Hepatocyte (in vitro differentiated cells): ENCODE results near the gene EHD3.

Experiments used
- CTCF ChIP-seq: fragments of 200-600 bp; sonication (generic); IDR thresholded peaks from 2 replicates; pipeline ENCODE4 v1.5.1; 2016; ENCODE audit warnings: antibody characterized with exemption, mild to moderate bottlenecking; ENCODE audit not compliant: poor library complexity
- EZH2phosphoT487 ChIP-seq: fragments of 200-600 bp; sonication (generic); IDR thresholded peaks from one replicate; pipeline ENCODE4 v1.6.1; 2018; ENCODE audit warnings: antibody characterized with exemption, mild to moderate bottlenecking, low read depth, moderate library complexity; ENCODE audit not compliant: unreplicated experiment, severe bottlenecking

- no peak for TF ChIP-seq CTCF
- TF ChIP-seq EZH2phosphoT487, result no peak
Observed at GRCh38 chr2:31187166-31187565, 46.8 kb upstream of the EHD3 start.
